Ovary (tissue), 9 donors: ENCODE results near the gene PTPRH. TPM values are rescaled to one million over a fixed set of nuclear protein-coding genes. Genes with fewer than 3 reads are reported as not detected.

Experiments
- DNase-seq, 5 donors: peaks; one replicate each; pipeline ENCODE4 v3.0.0-alpha.2; 2019 to 2020
- H3K27ac ChIP-seq, 2 donors: fragments of 200-600 bp; one replicate each; pipeline versions ENCODE4 v1.5.1 to v1.8.0; 2019 to 2022
- H3K27me3 ChIP-seq: fragments of 200-600 bp; one replicate; pipeline ENCODE4 v1.8.0; 2022
- H3K36me3 ChIP-seq: fragments of 200-600 bp; sonication (generic); one replicate; pipeline ENCODE4 v1.5.1; 2019
- H3K4me1 ChIP-seq: one replicate; pipeline ENCODE4 v1.8.1; 2013; ENCODE audit warnings: mild to moderate bottlenecking, moderate library complexity; ENCODE audit not compliant: insufficient read depth
- H3K4me3 ChIP-seq: fragments of 200-600 bp; sonication (generic); one replicate; pipeline ENCODE4 v1.5.1; 2017
- H3K9me3 ChIP-seq, 2 donors: fragments of 200-600 bp in 1 of 2; sonication (generic) in 1 of 2; one replicate each; pipeline versions ENCODE4 v1.5.1 to v1.8.1; 2013 to 2019; ENCODE audit warnings: mild to moderate bottlenecking in 1 of 2, moderate library complexity in 1 of 2
- EP300 ChIP-seq: sonication (generic); formaldehyde crosslinking; IDR thresholded peaks from one replicate; pipeline ENCODE4 v1.6.1; 2017; ENCODE audit warnings: antibody characterized with exemption
- POLR2A ChIP-seq: fragments of 450-650 bp; IDR thresholded peaks from one replicate; pipeline ENCODE4 v1.6.1; 2017; ENCODE audit warnings: antibody characterized with exemption, mild to moderate bottlenecking, moderate library complexity
- WGBS, 3 donors: extraction: QIAGEN DNeasy Blood & Tissue Kit in 1 of 3; methylation state at CpG; one replicate each; pipeline versions ENCODE4 v1.1.5 to v1.1.7; 2013 to 2017; 5-methylcytosine and 5-hydroxymethylcytosine counted together
- intact Hi-C, 4 donors: fragments of 100-400 bp; cut with DNase I; formaldehyde crosslinking; loops; one replicate each; pipeline versions ENCODE4 v1.11.0 to v1.15.1; 2022 to 2023
- polyA plus RNA-seq, 2 donors: library from polyadenylated mRNA; stranded (reverse); fragments of 200-250 nt in 1 of 2; fragments of 350-450 nt in 1 of 2; fragmentation: Illumina TruSeq in 1 of 2; extraction: RNeasy Lipid Tissue Mini Kit (QIAGEN cat#74804) in 1 of 2; gene quantifications; one replicate each; pipeline ENCODE4 v1.2.3, GENCODE V29; 2013 to 2014
- total RNA-seq, 7 donors: library from RNA; depleted of rRNA in 2 of 7; stranded (reverse); fragments of >200 nt in 2 of 7; fragmentation: NEBNext Ultra II Directional in 3 of 7; extraction: Animal tissue kit (Norgen Biotek cat#: 25700) in 3 of 7; gene quantifications; one replicate each; pipeline versions ENCODE4 v1.1.0 to v1.2.4, GENCODE V29; 2016 to 2023
- TF ChIP-seq, protein P1 (sequence below), 3 donors: fragments of 450-650 bp in 2 of 3; fragments of 200-600 bp in 1 of 3; IDR thresholded peaks; one replicate each; pipeline versions ENCODE4 v1.5.1 to v1.8.0; 2016 to 2022; ENCODE audit warnings: antibody characterized with exemption in 3 of 3, mild to moderate bottlenecking in 1 of 3
- donor health status: DM: no; HTN: no; CAD: no; lungs with moderate emphysema.
- donor health status: DM: no; HTN: no; CAD: no.
- donor health status: Bipolar disorder and iron deficiency.
- donor health status: DM: yes; HTN: yes; CAD: no.
- donor health status: DM: no; HTN: no; CAD: no.
- donor health status: DM: yes; HTN: yes; CAD: no.

The PTPRH gene
- total and polyA plus RNA-seq, 9 donors: 0.23 to 4.6 (median 1.2) TPM

DNA sequence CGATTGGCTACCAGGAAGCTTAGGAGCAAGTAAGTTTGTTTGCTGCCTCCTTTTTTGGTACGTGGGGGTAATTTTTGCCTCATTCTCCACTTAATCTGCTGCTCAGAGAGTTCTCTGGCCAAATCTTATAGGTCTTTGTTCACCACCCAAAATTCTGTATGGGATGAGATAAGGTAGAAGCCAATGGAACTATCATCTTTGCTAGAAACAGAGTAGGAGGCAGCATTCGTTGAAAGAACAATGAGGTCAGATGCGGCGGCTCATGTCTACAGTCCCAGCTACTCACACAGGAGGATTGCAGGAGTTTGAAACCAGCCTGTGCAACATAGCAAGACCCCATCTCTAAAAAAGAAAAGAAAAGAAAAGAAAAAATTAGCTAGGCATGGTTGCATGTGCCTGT, 37.9 kb downstream of the PTPRH start:
- WGBS, 3 donors: 76 to 82% (median 79%) methylated on average over 5 of the region's 5 CpGs
- no peaks in the 10 kb centered on the region for H3K9me3 ChIP-seq
- no peak overlapping the region for H3K4me3 ChIP-seq
- intact Hi-C loops: no loop called here
- TF ChIP-seq EP300 (no peak), POLR2A (no peak)
- TF ChIP-seq, protein P1, sequence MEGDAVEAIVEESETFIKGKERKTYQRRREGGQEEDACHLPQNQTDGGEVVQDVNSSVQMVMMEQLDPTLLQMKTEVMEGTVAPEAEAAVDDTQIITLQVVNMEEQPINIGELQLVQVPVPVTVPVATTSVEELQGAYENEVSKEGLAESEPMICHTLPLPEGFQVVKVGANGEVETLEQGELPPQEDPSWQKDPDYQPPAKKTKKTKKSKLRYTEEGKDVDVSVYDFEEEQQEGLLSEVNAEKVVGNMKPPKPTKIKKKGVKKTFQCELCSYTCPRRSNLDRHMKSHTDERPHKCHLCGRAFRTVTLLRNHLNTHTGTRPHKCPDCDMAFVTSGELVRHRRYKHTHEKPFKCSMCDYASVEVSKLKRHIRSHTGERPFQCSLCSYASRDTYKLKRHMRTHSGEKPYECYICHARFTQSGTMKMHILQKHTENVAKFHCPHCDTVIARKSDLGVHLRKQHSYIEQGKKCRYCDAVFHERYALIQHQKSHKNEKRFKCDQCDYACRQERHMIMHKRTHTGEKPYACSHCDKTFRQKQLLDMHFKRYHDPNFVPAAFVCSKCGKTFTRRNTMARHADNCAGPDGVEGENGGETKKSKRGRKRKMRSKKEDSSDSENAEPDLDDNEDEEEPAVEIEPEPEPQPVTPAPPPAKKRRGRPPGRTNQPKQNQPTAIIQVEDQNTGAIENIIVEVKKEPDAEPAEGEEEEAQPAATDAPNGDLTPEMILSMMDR (IDR thresholded peaks at IDR 0.05): no peak
- no peaks in the 10 kb centered on the region for H3K27me3 ChIP-seq
- no peak overlapping the region for H3K27ac ChIP-seq
- no peaks in the 10 kb centered on the region for H3K36me3 ChIP-seq
- H3K4me1 ChIP-seq: peaks cover 1% of the 10 kb centered on the region
- DNase-seq: no peak

DNA sequence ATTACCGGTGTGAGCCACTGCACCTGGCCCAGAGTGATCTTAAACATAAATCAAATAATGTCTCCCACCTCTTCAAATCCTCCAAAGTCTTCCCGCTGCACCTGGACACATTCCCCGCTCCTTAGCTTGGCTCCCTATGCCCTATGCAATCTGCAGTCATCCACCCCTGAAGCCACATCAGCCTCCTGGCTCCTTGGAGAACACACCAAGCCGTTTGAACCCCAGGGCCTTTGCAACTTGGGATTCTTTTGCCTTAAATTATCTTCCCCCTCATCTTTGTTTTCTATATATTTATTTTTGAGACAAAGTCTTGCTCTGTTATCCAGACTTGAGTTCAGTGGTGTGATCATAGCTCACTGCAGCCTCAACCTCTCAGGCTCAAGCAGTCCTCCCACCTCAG, 40.2 kb downstream of the PTPRH start:
- H3K27me3 ChIP-seq: no peaks in the 10 kb centered on the region
- no peak for DNase-seq
- WGBS, 3 donors: 51 to 65% (median 55%) methylated on average over 4 of the region's 4 CpGs
- H3K4me3 ChIP-seq: no peak overlapping the region
- H3K9me3 ChIP-seq: no peaks in the 10 kb centered on the region
- H3K36me3 ChIP-seq: no peaks in the 10 kb centered on the region
- intact Hi-C loops: no loop called here
- no peak for TF ChIP-seq POLR2A
- TF ChIP-seq, protein P1 (IDR thresholded peaks at IDR 0.05): no peak
- no peak for TF ChIP-seq EP300
- peaks cover 1% of the 10 kb centered on the region for H3K4me1 ChIP-seq
- H3K27ac ChIP-seq: no peak overlapping the region

DNA sequence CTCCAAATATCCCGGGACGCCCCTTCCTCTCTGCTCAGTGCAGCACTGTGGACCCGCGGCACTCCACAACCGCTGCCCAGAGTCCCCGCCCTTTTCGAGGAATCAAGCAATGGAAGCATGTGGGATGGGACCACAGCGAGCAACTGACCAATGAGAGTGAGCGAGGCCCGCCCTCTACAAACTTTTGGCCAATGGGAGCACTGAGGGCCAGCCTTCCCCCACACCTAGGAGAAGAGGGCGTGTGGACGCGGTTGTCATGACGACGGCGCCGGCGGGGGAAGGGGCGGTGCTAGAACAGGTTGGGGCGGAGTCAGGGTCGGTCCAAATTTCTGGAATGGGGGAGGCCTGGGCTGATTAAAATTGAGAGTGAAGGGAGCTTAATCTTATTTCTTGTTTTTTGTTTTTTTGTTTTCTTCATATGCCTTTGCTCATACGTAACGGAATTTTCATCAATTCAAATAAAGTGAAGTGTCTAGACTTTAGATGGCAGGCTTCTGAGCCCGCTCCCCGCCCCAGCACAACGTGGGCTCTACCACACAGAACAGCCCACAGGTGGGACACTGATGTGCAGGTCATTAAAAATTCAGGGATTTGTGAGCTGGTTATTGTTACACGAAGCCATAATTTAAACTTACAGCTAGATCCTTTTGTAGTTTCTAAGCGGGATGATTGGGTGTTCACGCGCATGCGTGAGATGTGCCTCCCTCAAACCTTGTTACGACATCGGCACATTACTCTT, 42.6 kb downstream of the PTPRH start, which contains the start of gene DNAAF3:
DNAAF3 (minus strand) TSS at position 84 of the 739 bp plus-strand sequence. CDS start 200 bp downstream, outside the sequence.
- TF ChIP-seq EP300: no peak
- TF ChIP-seq POLR2A: no peak
- TF ChIP-seq, protein P1 (IDR thresholded peaks at IDR 0.05): no peak
- no peaks in the 10 kb centered on the region for H3K9me3 ChIP-seq
- no peaks in the 10 kb centered on the region for H3K36me3 ChIP-seq
- H3K4me3 ChIP-seq: peak within 1 kb of the TSS; percentile 29
- DNase-seq: peak; percentile 50 to 85 (median 78)
- H3K4me1 ChIP-seq: no peaks in the 10 kb centered on the region
- no peak within 1 kb of the TSS for H3K27ac ChIP-seq
- intact Hi-C loops: no loop called here
- 1 to 2% (median 1%) methylated on average over 33 of the region's 33 CpGs for WGBS, 3 donors
- H3K27me3 ChIP-seq: no peaks in the 10 kb centered on the region

DNA sequence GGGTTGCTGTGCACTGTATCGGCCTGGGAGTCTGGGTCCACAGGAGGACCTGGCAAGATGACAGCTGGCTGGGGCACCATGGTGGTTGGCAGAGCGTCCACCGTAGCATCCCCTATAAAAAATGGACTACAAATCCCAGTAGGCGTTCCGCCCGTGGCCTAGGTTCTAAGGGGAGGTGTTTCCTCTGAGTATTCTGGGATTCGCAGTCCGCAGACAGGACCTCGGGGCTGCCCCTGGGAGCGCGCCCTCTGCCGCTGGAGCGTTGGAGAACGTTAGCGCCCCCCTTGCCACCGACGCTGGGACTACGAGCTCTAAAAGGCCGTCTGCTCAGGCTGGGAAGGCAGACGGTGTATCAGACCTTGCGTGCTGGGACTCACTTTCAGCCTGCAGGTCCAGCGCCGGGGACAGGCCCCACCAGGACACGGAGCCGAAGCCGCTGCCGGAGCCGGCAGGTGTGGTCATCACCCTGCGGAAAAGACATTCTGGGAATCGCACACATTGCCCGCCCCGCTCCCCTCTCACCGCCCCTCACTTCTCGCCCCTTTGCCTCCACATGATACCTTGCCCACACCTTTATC, 43.3 kb downstream of the PTPRH start:
- TF ChIP-seq POLR2A (no peak), EP300 (no peak)
- TF ChIP-seq, protein P1 (IDR thresholded peaks at IDR 0.05): no peak
- peaks cover under 1% of the 10 kb centered on the region for H3K27me3 ChIP-seq
- DNase-seq: peak in 3 of 5 donors; percentile 34 to 54 (median 46)
- 0 to 2% (median 1%) methylated on average over 33 to 34 of the region's 34 CpGs for WGBS, 3 donors
- H3K27ac ChIP-seq: no peak overlapping the region
- no peaks in the 10 kb centered on the region for H3K4me1 ChIP-seq
- H3K9me3 ChIP-seq: no peaks in the 10 kb centered on the region
- peak overlapping the region; percentile 29 for H3K4me3 ChIP-seq
- intact Hi-C loops: no loop called here
- H3K36me3 ChIP-seq: no peaks in the 10 kb centered on the region
